ENCODE results near the gene NGRN.
"Not testable (repeated sequence)": the region's sequence is repeated elsewhere in the genome, so short reads cannot be mapped to it uniquely, and the experiment has no call there.

NGRN gene

DNA sequence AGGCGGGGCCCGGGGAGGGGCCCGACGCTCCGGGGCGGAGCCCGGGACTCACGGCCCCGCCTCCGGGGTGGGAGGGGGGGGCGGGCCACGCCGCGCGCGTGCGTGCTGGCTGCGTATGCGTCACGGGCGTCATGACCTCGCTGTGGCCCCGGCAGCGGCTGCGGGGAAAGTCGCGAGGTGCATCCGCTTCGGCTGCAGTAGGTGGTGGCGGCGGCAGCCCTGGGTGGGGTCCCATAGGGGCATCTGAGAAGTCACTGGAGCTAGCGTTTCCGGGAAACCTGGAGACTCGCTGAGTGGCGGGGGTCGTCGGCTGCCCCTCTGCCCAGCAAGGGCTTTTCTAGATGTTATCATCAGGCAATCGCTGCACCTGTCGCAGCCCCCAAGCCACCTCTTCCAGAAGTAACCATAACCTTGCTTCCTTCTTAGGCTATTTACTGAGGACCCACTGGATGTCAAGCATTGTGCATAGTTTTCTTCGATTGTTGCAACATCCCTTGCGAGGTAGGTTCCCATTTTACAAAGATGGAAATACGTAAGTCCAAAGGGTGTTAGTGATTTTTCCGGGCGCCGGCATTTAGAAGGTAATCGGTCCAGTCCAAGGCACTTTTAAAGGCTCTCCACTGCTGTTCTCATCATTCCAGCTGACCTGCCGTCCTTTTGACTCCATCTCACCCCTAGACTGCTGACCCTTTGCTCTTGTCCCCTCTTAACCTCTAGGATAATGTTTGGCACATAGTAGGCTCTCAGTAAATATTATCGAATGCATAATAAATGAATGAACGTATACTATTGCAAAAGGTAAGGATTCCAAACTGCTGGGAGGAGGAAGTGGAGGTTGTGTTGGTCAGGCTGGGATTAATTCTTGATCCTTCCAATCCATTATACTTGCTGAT is 31.1 kb upstream of the NGRN start, which contains the start of gene GDPGP1:
GDPGP1 (plus strand) TSS at position 114 of the 893 bp plus-strand sequence. CDS start 6,700 bp downstream, outside the sequence.
- DNase-seq: no peak

GRCh38 chr15:90239371-90239770 is 26.1 kb upstream of the NGRN start:
- DNase-seq: no peak

- no peak for DNase-seq
Measured at GRCh38 chr15:90240856-90241255, 24.6 kb upstream of the NGRN start.

DNA sequence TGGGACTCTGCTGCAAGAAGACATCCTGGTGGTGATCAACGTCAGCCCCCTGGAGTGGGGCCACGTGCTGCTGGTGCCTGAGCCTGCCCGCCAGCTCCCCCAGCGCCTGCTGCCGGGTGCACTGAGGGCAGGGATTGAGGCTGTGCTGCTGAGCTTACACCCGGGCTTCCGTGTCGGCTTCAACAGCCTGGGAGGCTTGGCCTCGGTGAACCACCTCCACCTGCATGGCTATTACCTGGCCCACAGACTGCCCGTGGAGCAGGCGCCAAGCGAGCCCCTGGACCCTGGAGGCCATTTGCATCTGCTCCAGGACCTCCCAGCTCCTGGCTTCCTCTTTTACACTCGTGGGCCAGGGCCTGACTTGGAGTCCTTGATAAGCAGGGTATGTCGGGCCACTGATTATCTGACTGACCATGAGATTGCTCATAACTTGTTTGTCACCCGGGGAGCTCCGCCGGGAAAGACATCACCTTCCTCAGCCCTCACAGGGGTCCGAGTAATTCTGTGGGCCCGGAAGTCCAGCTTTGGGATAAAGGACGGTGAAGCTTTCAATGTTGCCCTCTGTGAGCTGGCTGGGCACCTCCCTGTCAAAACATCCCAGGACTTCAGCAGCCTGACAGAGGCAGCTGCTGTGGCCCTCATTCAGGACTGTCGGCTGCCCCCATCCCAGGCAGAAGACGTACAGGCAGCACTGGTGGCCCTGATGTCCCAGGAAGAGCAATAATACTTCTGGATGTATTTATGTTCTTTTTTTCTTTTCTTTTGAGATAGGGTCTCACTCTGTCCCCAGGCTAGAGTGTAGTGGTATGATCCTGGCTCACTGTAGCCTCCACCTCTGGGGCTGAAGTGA is 23.9 kb upstream of the NGRN start:
- DNase-seq: no peak

DNA sequence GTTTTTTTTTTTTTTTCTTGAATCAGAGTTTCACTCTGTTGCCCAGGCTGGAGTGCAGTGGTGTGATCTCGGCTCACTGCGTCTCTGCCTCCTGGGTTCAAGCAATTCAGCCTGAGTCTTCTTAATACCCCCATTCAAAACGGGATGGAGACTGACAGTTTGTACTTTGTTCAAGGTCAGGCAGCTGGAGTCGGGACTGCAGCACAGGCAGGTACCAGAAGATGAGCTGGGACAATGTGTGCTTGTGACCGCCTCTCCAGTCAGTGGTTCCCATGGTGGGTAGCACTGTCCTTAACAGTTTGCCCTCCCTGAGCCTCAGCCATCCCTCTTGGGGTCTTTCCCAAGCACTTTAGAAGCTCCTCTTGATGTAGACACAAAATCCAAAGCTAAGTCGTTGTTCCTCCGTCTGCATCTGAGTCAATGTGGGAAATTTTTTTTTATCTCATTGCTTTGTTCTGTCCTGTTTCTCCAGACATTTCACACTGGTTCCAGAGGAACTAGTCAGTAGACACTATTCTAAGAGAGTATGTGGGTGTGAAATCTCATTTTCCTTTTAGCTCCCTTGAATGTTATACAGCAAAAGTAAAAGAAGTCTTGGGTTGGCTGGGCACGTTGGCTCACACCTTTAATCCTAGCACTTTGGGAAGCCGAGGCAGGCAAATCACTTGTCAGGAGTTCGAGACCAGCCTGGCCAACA is 21.4 kb upstream of the NGRN start:
- no peak for DNase-seq

- DNase-seq: no peak
Measured at GRCh38 chr15:90248789-90249202, 16.7 kb upstream of the NGRN start.

DNA sequence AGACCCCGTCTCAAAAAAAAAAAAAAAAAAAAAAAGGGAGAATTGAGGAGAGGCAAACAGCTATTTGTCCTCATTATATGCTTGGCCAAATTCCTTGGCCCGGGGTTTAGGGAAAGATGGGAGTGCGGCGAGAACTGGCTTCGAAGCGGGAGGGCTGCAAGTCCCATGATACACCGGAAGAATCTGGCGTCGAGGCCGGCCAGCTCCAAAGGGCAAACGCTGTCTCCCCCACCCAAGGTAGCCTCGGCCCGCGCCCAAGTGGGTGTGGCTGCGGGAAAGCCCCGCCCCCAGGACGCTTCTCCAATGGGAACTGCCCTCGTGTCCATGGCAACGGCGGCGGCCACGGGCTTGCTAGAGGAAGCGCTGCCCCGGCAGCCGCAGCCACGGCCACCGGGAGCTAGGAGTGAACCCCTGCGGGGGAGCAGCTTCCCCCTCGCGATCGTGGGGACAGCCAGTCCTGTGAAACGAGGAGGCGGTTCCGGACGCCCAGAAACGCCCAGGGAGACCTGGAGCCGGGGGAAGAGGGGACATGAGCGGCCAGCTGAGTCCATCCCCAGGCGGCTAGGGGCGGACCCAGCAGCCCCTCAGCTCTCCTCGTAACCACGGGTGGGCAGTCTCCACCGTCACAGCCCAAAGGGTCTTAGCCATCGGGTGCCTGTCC is 16.1 kb upstream of the NGRN start, which contains the start of gene TTLL13:
TTLL13 (plus strand) TSS at position 354 of the 661 bp plus-strand sequence. CDS start 1,075 bp downstream, outside the sequence.
- peak; percentile 85 for DNase-seq

GRCh38 chr15:90257776-90258175 is 7.7 kb upstream of the NGRN start:
- DNase-seq: no peak

GRCh38 chr15:90259524-90259923 is 5.9 kb upstream of the NGRN start:
- DNase-seq: no peak

- DNase-seq: not testable (repeated sequence)
Measured at GRCh38 chr15:90260731-90261130, 4.7 kb upstream of the NGRN start.

- no peak for DNase-seq
Measured at GRCh38 chr15:90261811-90262210, 3.7 kb upstream of the NGRN start.

GRCh38 chr15:90262426-90262825 is 3.0 kb upstream of the NGRN start:
- no peak for DNase-seq

GRCh38 chr15:90264671-90265070 is 801 bp upstream of the NGRN start:
- no peak for DNase-seq

- peak; percentile 19 for DNase-seq
Measured at GRCh38 chr15:90266061-90266431, 574 bp downstream of the NGRN start.

- peak; percentile 27 for DNase-seq
Measured at GRCh38 chr15:90266485-90266884, 1.0 kb downstream of the NGRN start.

GRCh38 chr15:90268415-90268814 is 2.9 kb downstream of the NGRN start:
- DNase-seq: no peak

DNA sequence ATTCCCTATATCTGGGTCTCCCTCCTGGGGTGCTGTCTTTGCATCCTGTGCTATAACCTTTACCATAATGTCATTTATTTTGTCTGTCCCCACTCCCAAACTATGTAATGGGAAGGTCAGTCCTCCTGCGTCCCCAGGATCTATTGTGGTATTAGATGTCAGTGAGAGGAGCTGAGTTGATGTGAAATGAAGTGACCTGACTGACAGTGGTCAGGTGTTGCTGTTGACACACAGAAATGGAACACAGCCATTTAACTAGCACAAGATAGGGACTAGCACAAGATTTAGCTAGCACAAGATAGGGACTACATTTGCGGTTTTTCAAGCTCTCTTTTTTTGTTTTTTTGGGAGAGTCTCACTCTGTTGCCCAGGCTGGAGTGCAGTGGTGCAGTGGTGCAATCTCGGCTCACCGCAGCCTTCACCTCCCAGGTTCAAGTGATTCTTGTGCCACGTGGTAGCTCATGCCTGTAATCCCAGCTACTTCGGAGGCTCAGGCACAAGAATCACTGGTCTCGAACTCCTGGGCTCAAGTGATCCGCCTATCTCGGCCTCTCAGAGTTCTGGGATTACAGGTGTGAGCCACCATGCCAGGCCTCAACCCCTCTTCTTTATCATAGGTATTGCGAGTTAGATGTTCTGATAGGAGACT is 5.2 kb downstream of the NGRN start:
- DNase-seq: no peak

DNA sequence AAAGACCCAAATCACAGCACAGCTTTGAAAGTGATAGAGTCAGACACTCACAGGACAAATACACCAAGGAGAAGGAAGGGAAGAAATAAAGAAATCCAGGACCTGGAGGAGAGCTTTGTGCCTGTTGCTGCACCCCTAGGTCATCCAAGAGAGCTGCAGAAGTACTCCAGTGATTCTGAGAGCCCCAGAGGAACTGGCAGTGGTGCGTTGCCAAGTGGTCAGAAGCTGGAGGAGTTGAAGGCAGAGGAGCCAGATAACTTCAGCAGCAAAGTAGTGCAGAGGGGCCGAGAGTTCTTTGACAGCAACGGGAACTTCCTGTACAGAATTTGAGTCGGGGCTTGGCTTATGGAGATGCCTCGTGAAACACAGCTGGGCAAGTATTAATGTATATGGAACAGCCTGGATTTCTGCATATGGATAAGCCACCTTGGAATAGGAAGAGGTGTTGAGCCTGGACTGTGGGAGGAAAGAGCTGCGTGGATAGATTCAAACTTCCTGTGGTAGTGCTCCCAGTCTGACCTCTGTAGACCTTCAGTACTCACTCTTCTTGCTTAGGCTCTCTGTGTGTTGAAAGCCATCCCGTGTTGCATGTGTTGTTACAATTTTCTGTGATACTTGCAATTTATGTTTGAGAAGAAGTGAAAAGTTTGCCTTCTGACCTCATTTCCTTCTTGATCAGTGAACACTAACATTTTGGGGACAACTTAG is 6.1 kb downstream of the NGRN start:
- no peak for DNase-seq

DNA sequence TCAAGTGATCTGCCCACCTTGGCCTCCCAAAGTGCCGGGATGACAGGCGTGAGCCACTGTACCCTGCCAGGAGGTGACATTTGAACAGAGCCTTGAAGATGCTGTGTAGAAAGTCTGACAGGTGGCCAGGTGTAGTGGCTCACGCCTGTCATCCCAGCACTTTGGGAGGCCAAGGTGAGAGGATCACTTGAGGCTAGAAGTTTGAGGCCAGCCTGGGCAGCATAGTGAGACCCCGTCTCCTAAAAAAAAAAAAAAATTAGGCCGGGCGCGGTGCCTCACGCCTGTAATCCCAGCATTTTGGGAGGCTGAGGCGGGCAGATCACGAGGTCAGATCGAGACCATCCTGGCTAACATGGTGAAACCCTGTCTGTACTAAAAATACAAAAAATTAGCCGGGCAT is 13.0 kb downstream of the NGRN start:
- DNase-seq: not testable (repeated sequence)

DNA sequence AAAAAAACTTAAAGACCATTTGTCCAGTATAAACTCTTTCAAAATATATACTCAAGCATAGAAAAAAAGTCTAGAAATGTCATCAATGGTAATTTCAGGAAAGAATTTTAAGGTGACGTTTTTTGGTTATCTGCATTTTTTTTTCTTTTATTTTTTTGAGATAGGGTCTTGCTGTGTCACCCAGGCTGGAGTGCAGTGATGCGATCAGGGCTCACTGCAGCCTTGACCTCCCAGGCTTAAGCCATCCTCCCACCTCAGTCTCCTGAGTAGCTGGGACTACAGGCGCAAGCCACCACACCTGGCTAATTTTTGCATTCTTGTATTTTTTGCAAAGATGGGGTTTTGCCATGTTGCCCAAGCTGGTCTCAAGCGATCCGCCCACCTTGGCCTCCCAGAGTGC is 15.3 kb downstream of the NGRN start:
- DNase-seq: not testable (repeated sequence)

GRCh38 chr15:90281637-90282036 is 16.2 kb downstream of the NGRN start:
- not testable (repeated sequence) for DNase-seq
